CD14-positive monocyte (primary cell): ENCODE results near the gene ANGPTL2. TPM values are rescaled to one million over a fixed set of nuclear protein-coding genes. Genes with fewer than 3 reads are reported as not detected.

Experiments used
- DNase-seq, 3 donors: peaks; one replicate each; pipeline ENCODE4 v3.0.0-alpha.2; 2011 to 2022
- H2AFZ ChIP-seq: 2 replicates; pipeline ENCODE4 v1.6.0; 2012; ENCODE audit warnings: mild to moderate bottlenecking, low read depth, low read length, inconsistent platforms; ENCODE audit not compliant: insufficient read depth, poor library complexity, severe bottlenecking
- H3K27ac ChIP-seq, 2 donors: 1 replicate in 1 of 2; 2 replicates in 1 of 2; pipeline ENCODE4 v1.5.1; 2012 to 2013; ENCODE audit warnings: low read length in 2 of 2, control low read depth in 1 of 2, inconsistent platforms in 1 of 2, low read depth in 1 of 2, mild to moderate bottlenecking in 1 of 2
- H3K27me3 ChIP-seq, 2 donors: one replicate each; pipeline versions ENCODE4 v1.6.0 to v1.6.1; 2011 to 2013; ENCODE audit warnings: low read length in 2 of 2; ENCODE audit not compliant: control insufficient read depth in 2 of 2, insufficient read depth in 2 of 2
- H3K36me3 ChIP-seq, 2 donors: replicated peaks in 1 of 2; 1 replicate in 1 of 2; 2 replicates in 1 of 2; pipeline versions ENCODE4 v1.5.1 to v1.6.1; 2012 to 2013; ENCODE audit warnings: low read length in 2 of 2, control low read depth in 1 of 2, inconsistent platforms in 1 of 2, mild to moderate bottlenecking in 1 of 2; ENCODE audit not compliant: insufficient read depth in 2 of 2, control insufficient read depth in 1 of 2
- H3K4me1 ChIP-seq, 2 donors: 1 replicate in 1 of 2; 2 replicates in 1 of 2; pipeline versions ENCODE4 v1.5.1 to v1.6.1; 2012 to 2013; ENCODE audit warnings: low read length in 2 of 2, control low read depth in 1 of 2, inconsistent platforms in 1 of 2, mild to moderate bottlenecking in 1 of 2, moderate library complexity in 1 of 2; ENCODE audit not compliant: insufficient read depth in 2 of 2, control insufficient read depth in 1 of 2
- H3K4me2 ChIP-seq: replicated peaks from 2 replicates; pipeline ENCODE3; 2012; ENCODE audit warnings: low read length, moderate library complexity, mild to moderate bottlenecking; ENCODE audit not compliant: poor library complexity, severe bottlenecking; ENCODE audit errors: extremely low read depth
- H3K4me3 ChIP-seq, 3 experiments: fragments of 200-600 bp in 1 of 3; sonication (generic) in 1 of 3; replicated peaks in 1 of 3; 1 replicate in 2 of 3; 2 replicates in 1 of 3; pipeline ENCODE4 v1.5.1; 2011 to 2013; ENCODE audit warnings: low read length in 3 of 3, mild to moderate bottlenecking in 3 of 3, control low read depth in 2 of 3, low read depth in 2 of 3, inconsistent platforms in 1 of 3, moderate library complexity in 1 of 3
- H3K79me2 ChIP-seq: 2 replicates; pipeline ENCODE4 v1.6.0; 2012; ENCODE audit warnings: mild to moderate bottlenecking, control low read depth, inconsistent platforms, low read length, moderate library complexity; ENCODE audit not compliant: insufficient read depth
- H3K9ac ChIP-seq: 2 replicates; pipeline ENCODE4 v1.6.0; 2017; ENCODE audit warnings: low read length, mild to moderate bottlenecking; ENCODE audit not compliant: insufficient read depth, poor library complexity, severe bottlenecking
- H3K9me3 ChIP-seq, 2 donors: replicated peaks in 1 of 2; 1 replicate in 1 of 2; 2 replicates in 1 of 2; pipeline versions ENCODE4 v1.5.1 to v1.6.1; 2012 to 2013; ENCODE audit warnings: low read length in 2 of 2, control low read depth in 1 of 2; ENCODE audit not compliant: control insufficient read depth in 1 of 2, insufficient read depth in 1 of 2
- H4K20me1 ChIP-seq: 2 replicates; pipeline ENCODE4 v1.6.0; 2012; ENCODE audit warnings: mild to moderate bottlenecking, low read length, control low read depth, moderate library complexity; ENCODE audit not compliant: insufficient read depth
- H3K27ac Mint-ChIP-seq, 7 donors: one replicate each; pipeline ENCODE4 v1.8.0; 2020; ENCODE audit warnings: mild to moderate bottlenecking in 7 of 7, mixed read lengths in 7 of 7, moderate library complexity in 6 of 7, inconsistent platforms in 2 of 7
- H3K27me3 Mint-ChIP-seq, 3 donors: one replicate each; pipeline ENCODE4 v1.8.0; 2021 to 2022; ENCODE audit warnings: low read depth in 3 of 3, mild to moderate bottlenecking in 3 of 3, mixed read lengths in 3 of 3, moderate library complexity in 3 of 3, inconsistent platforms in 1 of 3
- H3K36me3 Mint-ChIP-seq, 2 donors: one replicate each; pipeline ENCODE4 v1.8.0; 2020; ENCODE audit warnings: mixed read lengths in 2 of 2, inconsistent platforms in 1 of 2, mild to moderate bottlenecking in 1 of 2
- H3K4me1 Mint-ChIP-seq: one replicate; pipeline ENCODE4 v1.8.0; 2020; ENCODE audit warnings: mild to moderate bottlenecking, mixed read lengths
- H3K4me3 Mint-ChIP-seq, 2 donors: one replicate each; pipeline ENCODE4 v1.8.0; 2020; ENCODE audit warnings: mild to moderate bottlenecking in 2 of 2, mixed read lengths in 2 of 2, moderate library complexity in 1 of 2
- H3K9me3 Mint-ChIP-seq, 7 donors: one replicate each; pipeline ENCODE4 v1.8.0; 2020 to 2022; ENCODE audit warnings: mixed read lengths in 7 of 7, mild to moderate bottlenecking in 6 of 7, moderate library complexity in 6 of 7, inconsistent platforms in 2 of 7
- CTCF ChIP-seq: fragments of 200-600 bp; IDR thresholded peaks from one replicate; pipeline ENCODE4 v1.8.0; 2022; ENCODE audit warnings: antibody characterized with exemption, mild to moderate bottlenecking
- WGBS: methylation state at CpG from one replicate; pipeline ENCODE4 v1.1.5; 2013; ENCODE audit warnings: missing lambda C conversion rate; ENCODE audit not compliant: insufficient coverage; 5-methylcytosine and 5-hydroxymethylcytosine counted together
- intact Hi-C, 2 donors: fragments of 100-400 bp; cut with micrococcal nuclease; formaldehyde crosslinking; loops; one replicate each; pipeline versions ENCODE4 v1.15.0 to v1.15.1; 2023
- polyA plus RNA-seq, 3 donors: library from polyadenylated mRNA; depleted of rRNA in 1 of 3; unstranded in 2 of 3; stranded (reverse) in 1 of 3; fragments of 300-500 nt in 2 of 3; fragments of >200 nt in 1 of 3; fragmentation: Illumina TruSeq in 2 of 3; gene quantifications; 1 replicate in 2 of 3; 2 replicates in 1 of 3; pipeline ENCODE4 v1.2.3, GENCODE V29; 2012 to 2021

Gene ANGPTL2
- polyA plus RNA-seq, 3 donors = not detected

- no peak overlapping the region for H3K27ac ChIP-seq
- peaks cover 6 to 19% (median 18%) of the 10 kb centered on the region in 3 donors for H3K27me3 Mint-ChIP-seq
- no peak overlapping the region for H3K9ac ChIP-seq
- H3K4me1 ChIP-seq = peaks cover 7 to 8% of the 10 kb centered on the region in 2 donors
- intact Hi-C loops = no loop called here
- H3K9me3 Mint-ChIP-seq = peaks cover 0 to 2% (median 0%) of the 10 kb centered on the region in 7 donors
- H3K4me3 ChIP-seq = no peak overlapping the region
- TF ChIP-seq CTCF = no peak
- peaks cover 23% of the 10 kb centered on the region for H3K4me1 Mint-ChIP-seq
- H3K36me3 Mint-ChIP-seq = no peaks in the 10 kb centered on the region
- no peak overlapping the region for H3K4me2 ChIP-seq
- H3K79me2 ChIP-seq = no peaks in the 10 kb centered on the region
- DNase-seq = no peak
- H4K20me1 ChIP-seq = no peaks in the 10 kb centered on the region
- peaks cover 0 to 13% of the 10 kb centered on the region in 2 donors for H3K27me3 ChIP-seq
- no peak overlapping the region for H2AFZ ChIP-seq
- H3K9me3 ChIP-seq = no peaks in the 10 kb centered on the region
- WGBS = 100% methylated on average over 1 of the region's 2 CpGs
- H3K36me3 ChIP-seq = no peaks in the 10 kb centered on the region
- H3K27ac Mint-ChIP-seq = no peak overlapping the region
- H3K4me3 Mint-ChIP-seq = no peak overlapping the region
Observed at GRCh38 chr9:127130235-127130634, 7.8 kb upstream of the ANGPTL2 start.

- Mint-ChIP-seq H3K27ac (no peak overlapping the region), H3K36me3 (no peaks in the 10 kb centered on the region), H3K27me3 (peaks cover 9 to 24% (median 24%) of the 10 kb centered on the region in 3 donors), H3K4me3 (no peak overlapping the region), H3K4me1 (peaks cover 26% of the 10 kb centered on the region), H3K9me3 (peaks cover 0 to 2% (median 0%) of the 10 kb centered on the region in 7 donors)
- Histone ChIP-seq H3K79me2 (no peaks in the 10 kb centered on the region), H3K9ac (no peak overlapping the region), H3K4me3 (no peak overlapping the region), H3K9me3 (no peaks in the 10 kb centered on the region), H3K27ac (no peak overlapping the region), H3K4me2 (no peak overlapping the region), H3K4me1 (peaks cover 7 to 8% of the 10 kb centered on the region in 2 donors), H3K27me3 (peaks cover 0 to 18% of the 10 kb centered on the region in 2 donors), H4K20me1 (no peaks in the 10 kb centered on the region), H2AFZ (no peak overlapping the region), H3K36me3 (no peaks in the 10 kb centered on the region)
- WGBS = no CpG with 5 or more reads among the region's 3 CpGs
- TF ChIP-seq CTCF = no peak
- no peak for DNase-seq
- intact Hi-C loops = no loop called here
Observed at GRCh38 chr9:127129718-127130085, 7.3 kb upstream of the ANGPTL2 start.
